ENCODE results near the gene COQ8A.

Gene COQ8A

DNA sequence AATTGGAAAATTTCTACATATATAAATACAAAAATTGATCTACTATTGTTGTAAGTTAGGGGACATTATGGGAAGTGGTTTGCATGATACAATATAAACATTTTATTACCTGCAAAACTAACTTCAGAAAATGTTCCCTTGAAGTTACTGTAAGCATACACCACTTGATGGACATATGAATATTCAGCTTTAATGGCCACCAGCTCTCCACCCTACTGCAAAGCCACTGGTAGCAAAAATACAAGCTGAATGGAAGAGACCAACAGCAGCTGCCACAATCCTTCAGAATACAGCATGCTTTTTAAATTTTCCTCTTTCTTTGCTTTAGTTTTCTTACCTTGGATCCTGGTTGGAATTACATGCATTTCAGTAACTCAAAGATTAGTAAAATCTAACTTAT is 69.8 kb downstream of the COQ8A start:
- ChIA-PET CTCF (no interaction called here), POLR2A (no interaction called here)
- TF ChIP-seq, protein P1, sequence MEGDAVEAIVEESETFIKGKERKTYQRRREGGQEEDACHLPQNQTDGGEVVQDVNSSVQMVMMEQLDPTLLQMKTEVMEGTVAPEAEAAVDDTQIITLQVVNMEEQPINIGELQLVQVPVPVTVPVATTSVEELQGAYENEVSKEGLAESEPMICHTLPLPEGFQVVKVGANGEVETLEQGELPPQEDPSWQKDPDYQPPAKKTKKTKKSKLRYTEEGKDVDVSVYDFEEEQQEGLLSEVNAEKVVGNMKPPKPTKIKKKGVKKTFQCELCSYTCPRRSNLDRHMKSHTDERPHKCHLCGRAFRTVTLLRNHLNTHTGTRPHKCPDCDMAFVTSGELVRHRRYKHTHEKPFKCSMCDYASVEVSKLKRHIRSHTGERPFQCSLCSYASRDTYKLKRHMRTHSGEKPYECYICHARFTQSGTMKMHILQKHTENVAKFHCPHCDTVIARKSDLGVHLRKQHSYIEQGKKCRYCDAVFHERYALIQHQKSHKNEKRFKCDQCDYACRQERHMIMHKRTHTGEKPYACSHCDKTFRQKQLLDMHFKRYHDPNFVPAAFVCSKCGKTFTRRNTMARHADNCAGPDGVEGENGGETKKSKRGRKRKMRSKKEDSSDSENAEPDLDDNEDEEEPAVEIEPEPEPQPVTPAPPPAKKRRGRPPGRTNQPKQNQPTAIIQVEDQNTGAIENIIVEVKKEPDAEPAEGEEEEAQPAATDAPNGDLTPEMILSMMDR (IDR thresholded peaks at IDR 0.05; ENCODE audit: insufficient read depth, low read length, missing control alignments), result no peak
- no peak for DNase-seq (ENCODE audit: low read depth, low spot score)
- H3K4me3 ChIP-seq (ENCODE audit: low read depth, low read length), result no peak overlapping the region

DNA sequence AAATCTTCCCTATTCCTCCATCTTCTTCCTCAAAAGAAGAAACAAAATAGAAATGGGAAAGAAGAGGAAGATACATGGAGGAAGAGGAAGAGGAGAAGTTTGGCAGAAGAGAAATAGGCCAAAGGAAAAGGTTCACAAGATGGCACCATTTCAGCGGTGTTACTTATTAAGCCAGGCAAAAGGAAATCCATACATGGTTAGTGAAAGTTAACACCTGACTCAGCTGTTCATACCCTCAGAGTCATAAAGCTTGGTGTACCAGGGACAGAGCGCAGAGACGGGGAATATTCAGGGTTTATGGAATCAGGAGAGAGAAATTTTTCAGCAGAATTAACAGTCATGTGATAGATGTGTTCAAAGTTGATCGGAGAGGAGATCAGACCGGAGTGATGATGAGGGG is 70.6 kb downstream of the COQ8A start:
- CTCF ChIA-PET, result interaction anchor here (1.0 kb wide), 1 partner anchor 376 kb away, joined by 3 read pairs; no protein-coding TSS in a partner anchor

DNA sequence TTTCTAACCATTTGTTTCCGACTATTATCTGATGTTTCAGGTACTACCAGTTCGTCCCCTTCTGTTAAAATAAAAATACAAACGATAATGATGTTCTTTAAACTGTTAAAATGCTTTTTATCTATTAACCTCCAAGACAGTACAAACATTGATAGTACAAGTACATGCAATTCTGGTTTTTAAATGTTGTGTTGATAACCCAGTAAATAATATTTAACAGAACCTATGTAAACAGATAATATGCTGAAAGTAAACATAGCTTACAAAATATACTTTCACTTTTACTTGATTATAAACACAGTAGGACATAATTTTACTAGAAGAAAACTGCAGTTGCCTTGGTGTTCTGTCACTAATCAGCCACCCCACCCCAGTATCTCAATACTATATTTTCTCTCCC is 76.9 kb downstream of the COQ8A start:
- TF ChIP-seq, protein P1 (IDR thresholded peaks at IDR 0.05; ENCODE audit: insufficient read depth, low read length, missing control alignments), result no peak
- no peak for DNase-seq (ENCODE audit: low read depth, low spot score)
- CTCF ChIA-PET, result interaction anchor here (1.2 kb wide), 1 partner anchor 424 kb away, joined by 3 read pairs; no protein-coding TSS in a partner anchor
- POLR2A ChIA-PET, result no interaction called here
- H3K4me3 ChIP-seq (ENCODE audit: low read depth, low read length), result no peak overlapping the region

More for the DNA sequence above, 70.6 kb downstream of the COQ8A start:
- TF ChIP-seq, protein P1 (IDR thresholded peaks at IDR 0.05; ENCODE audit: insufficient read depth, low read length, missing control alignments), result no peak
- no peak overlapping the region for H3K4me3 ChIP-seq (ENCODE audit: low read depth, low read length)
- POLR2A ChIA-PET, result no interaction called here
- DNase-seq (ENCODE audit: low read depth, low spot score), result no peak

DNA sequence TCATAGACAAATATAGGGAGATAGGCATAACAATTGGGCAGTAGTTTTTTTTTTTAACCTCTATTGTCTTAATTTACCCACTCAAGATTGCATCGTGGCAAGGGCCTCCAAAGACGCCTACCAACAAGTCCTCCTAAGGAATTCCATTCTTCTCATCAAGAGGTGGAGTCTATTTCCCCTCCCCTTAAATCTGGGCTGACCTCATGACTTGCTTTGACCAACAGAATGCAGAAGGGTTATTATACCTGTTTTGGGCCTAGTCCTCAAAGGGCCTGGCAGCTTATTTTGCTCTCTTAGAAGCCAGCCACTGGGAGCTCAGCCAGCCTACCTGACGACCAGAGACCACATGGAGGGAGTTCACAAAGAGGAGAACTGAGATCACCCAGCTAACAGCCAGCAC is 92.3 kb downstream of the COQ8A start:
- POLR2A ChIA-PET, result no interaction called here

DNA sequence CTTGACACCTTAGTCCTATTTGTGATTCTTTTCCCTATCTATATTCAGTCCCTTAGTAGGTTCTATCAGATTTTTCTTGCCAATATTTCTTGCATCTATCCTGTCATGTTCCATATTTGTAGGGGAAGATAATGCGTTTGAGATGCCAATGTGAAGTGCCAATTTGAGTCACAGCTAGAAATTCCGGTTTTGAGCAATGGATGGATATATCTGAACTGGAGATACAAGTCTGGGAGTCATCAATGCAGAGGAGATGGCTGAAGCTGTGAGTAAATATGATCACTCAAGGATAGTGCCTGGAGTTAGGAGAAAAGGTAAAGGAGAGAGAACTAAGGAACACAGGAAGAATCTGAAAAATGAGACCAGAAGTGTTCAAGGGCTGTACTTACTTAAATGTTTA is 93.8 kb downstream of the COQ8A start:
- DNase-seq (ENCODE audit: low read depth, low spot score), result no peak
- POLR2A ChIA-PET, result no interaction called here

More for the DNA sequence above, 92.3 kb downstream of the COQ8A start:
- no peak for DNase-seq (ENCODE audit: low read depth, low spot score)
- TF ChIP-seq, protein P1 (IDR thresholded peaks at IDR 0.05; ENCODE audit: insufficient read depth, low read length, missing control alignments), result no peak
- no peak overlapping the region for H3K4me3 ChIP-seq (ENCODE audit: low read depth, low read length)
- CTCF ChIA-PET, result no interaction called here

DNA sequence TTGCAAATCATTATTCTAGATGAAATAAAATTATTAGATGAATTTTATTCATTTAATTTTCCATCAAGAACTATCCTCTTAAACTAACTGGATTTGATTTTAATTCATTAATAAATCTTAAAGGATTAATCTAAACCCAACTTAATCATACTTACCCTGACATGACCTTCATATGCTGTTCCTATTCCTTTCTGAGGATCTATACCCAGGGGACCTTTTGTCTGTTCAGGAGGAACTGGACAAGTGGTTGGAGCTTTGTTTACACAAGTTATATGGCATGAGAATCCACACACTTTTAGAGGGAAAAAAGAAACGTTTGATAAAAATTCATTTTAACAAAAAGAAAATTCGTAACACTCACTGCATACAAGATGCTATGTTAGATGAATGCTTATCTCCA is 95.2 kb downstream of the COQ8A start:
- ChIA-PET CTCF (interaction anchor here (1.0 kb wide), 1 partner anchor 10 kb away, joined by 3 read pairs; no protein-coding TSS in a partner anchor), POLR2A (no interaction called here)
- TF ChIP-seq, protein P1 (IDR thresholded peaks at IDR 0.05; ENCODE audit: insufficient read depth, low read length, missing control alignments), result no peak
- DNase-seq (ENCODE audit: low read depth, low spot score), result no peak
- no peak overlapping the region for H3K4me3 ChIP-seq (ENCODE audit: low read depth, low read length)

More for the DNA sequence above, 93.8 kb downstream of the COQ8A start:
- CTCF ChIA-PET, result no interaction called here
- TF ChIP-seq, protein P1 (IDR thresholded peaks at IDR 0.05; ENCODE audit: insufficient read depth, low read length, missing control alignments), result no peak
- H3K4me3 ChIP-seq (ENCODE audit: low read depth, low read length), result no peak overlapping the region

All from AG04449 (cell line).